SK-N-DZ (cell line): ENCODE results near the gene LTA.

ENCODE experiments used
- DNase-seq: peaks from one replicate; pipeline ENCODE4 v3.0.0-alpha.2; 2015; ENCODE audit warnings: low spot score

Gene LTA

DNA sequence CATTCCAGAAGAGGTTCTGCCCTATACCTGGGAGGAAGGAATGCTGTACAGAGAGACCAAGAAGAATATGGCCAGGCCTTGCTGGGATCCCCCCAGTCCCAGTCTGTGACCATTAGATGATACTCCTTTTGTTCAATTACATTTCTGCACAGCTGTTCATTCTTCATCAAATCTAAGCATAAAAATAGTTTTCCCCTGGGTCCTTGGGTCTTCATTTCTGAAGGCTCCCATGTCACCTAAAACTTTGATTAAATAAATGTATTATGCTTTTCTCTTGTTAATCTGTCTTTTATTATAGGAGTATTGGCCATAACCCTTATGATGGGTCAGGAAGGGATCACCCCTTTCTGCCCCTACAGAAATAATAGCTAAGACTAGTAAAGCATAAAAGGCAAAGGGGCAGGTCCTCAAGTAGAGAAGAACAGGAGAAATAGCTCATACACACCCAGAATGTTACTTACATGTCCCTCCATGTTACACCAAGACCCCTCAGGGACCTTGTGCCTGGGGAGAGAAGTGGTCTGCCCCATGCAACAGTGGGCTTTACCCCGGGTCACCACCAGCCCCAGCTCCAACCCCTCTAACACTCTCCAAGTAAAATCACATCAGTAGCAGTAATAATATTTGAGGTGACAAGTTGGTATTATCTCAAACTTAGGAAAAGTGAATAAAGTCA is 2.1 kb upstream of the LTA start:
- DNase-seq, result no peak

DNA sequence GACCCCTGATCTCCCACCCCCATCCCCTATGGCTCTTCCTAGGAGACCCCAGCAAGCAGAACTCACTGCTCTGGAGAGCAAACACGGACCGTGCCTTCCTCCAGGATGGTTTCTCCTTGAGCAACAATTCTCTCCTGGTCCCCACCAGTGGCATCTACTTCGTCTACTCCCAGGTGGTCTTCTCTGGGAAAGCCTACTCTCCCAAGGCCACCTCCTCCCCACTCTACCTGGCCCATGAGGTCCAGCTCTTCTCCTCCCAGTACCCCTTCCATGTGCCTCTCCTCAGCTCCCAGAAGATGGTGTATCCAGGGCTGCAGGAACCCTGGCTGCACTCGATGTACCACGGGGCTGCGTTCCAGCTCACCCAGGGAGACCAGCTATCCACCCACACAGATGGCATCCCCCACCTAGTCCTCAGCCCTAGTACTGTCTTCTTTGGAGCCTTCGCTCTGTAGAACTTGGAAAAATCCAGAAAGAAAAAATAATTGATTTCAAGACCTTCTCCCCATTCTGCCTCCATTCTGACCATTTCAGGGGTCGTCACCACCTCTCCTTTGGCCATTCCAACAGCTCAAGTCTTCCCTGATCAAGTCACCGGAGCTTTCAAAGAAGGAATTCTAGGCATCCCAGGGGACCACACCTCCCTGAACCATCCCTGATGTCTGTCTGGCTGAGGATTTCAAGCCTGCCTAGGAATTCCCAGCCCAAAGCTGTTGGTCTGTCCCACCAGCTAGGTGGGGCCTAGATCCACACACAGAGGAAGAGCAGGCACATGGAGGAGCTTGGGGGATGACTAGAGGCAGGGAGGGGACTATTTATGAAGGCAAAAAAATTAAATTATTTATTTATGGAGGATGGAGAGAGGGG is 1.4 kb downstream of the LTA start:
- no peak for DNase-seq

DNA sequence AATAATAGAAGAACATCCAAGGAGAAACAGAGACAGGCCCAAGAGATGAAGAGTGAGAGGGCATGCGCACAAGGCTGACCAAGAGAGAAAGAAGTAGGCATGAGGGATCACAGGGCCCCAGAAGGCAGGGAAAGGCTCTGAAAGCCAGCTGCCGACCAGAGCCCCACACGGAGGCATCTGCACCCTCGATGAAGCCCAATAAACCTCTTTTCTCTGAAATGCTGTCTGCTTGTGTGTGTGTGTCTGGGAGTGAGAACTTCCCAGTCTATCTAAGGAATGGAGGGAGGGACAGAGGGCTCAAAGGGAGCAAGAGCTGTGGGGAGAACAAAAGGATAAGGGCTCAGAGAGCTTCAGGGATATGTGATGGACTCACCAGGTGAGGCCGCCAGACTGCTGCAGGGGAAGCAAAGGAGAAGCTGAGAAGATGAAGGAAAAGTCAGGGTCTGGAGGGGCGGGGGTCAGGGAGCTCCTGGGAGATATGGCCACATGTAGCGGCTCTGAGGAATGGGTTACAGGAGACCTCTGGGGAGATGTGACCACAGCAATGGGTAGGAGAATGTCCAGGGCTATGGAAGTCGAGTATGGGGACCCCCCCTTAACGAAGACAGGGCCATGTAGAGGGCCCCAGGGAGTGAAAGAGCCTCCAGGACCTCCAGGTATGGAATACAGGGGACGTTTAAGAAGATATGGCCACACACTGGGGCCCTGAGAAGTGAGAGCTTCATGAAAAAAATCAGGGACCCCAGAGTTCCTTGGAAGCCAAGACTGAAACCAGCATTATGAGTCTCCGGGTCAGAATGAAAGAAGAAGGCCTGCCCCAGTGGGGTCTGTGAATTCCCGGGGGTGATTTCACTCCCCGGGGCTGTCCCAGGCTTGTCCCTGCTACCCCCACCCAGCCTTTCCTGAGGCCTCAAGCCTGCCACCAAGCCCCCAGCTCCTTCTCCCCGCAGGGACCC is 2.3 kb downstream of the LTA start:
- DNase-seq, result no peak

DNA sequence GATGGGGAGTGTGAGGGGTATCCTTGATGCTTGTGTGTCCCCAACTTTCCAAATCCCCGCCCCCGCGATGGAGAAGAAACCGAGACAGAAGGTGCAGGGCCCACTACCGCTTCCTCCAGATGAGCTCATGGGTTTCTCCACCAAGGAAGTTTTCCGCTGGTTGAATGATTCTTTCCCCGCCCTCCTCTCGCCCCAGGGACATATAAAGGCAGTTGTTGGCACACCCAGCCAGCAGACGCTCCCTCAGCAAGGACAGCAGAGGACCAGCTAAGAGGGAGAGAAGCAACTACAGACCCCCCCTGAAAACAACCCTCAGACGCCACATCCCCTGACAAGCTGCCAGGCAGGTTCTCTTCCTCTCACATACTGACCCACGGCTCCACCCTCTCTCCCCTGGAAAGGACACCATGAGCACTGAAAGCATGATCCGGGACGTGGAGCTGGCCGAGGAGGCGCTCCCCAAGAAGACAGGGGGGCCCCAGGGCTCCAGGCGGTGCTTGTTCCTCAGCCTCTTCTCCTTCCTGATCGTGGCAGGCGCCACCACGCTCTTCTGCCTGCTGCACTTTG is 3.3 kb downstream of the LTA start, which contains the start of gene TNF:
Gene TNF (plus strand): TSS at position 231 of the 567 bp plus-strand sequence. CDS start 177 bp downstream, at position 408.
- DNase-seq, result peak; percentile 42

- DNase-seq, result peak; percentile 85
These were observed 4.0 kb downstream of the LTA start for GRCh38 chr6:31575952-31576685.

- no peak for DNase-seq
These were observed 4.9 kb downstream of the LTA start for GRCh38 chr6:31576897-31577578.

DNA sequence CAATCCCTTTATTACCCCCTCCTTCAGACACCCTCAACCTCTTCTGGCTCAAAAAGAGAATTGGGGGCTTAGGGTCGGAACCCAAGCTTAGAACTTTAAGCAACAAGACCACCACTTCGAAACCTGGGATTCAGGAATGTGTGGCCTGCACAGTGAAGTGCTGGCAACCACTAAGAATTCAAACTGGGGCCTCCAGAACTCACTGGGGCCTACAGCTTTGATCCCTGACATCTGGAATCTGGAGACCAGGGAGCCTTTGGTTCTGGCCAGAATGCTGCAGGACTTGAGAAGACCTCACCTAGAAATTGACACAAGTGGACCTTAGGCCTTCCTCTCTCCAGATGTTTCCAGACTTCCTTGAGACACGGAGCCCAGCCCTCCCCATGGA is 5.5 kb downstream of the LTA start:
- DNase-seq, result no peak

DNA sequence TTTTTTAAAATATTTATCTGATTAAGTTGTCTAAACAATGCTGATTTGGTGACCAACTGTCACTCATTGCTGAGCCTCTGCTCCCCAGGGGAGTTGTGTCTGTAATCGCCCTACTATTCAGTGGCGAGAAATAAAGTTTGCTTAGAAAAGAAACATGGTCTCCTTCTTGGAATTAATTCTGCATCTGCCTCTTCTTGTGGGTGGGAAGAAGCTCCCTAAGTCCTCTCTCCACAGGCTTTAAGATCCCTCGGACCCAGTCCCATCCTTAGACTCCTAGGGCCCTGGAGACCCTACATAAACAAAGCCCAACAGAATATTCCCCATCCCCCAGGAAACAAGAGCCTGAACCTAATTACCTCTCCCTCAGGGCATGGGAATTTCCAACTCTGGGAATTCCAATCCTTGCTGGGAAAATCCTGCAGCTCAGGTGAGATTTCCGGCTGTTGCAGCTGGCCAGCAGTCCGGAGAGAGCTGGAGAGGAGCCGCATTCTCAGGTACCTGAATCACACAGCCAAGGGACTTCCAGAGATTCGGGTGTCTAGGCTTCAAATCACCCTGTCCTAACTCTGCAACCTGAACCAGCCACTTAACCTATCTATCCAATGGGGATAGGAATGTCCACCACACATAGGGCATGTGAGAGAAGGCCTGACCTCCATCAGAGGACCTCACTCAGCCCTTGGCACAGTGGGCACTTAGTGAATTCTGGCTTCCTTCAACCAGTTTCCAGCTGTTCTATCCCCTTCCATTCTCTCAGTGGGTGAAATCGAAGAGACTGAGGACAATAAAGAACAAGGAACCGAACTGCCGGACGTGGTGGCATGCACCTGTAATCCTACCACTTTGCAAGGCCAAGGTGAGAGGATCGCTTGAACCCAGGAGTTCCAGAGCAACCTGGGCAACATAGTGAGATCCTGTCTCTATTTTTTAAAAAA is 6.4 kb downstream of the LTA start:
- DNase-seq, result no peak

- DNase-seq, result no peak
These were observed 7.0 kb downstream of the LTA start for GRCh38 chr6:31579119-31579505.

GRCh38 chr6:31579546-31580437 is 7.7 kb downstream of the LTA start:
- no peak for DNase-seq

DNA sequence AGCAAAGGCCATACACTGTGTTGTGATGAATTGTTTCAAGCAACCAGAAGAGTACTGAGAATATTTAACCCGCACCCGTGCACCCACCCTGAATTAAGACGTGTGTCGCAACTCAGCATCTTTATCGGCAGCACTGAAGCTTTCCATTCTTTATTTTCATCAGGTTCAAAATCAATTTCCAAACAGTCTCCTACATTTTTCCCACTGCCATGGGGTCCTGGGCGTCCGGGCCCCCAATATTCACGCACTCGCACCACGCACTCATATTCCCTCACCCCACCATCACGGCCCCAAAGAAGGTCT is 8.3 kb downstream of the LTA start:
- no peak for DNase-seq

GRCh38 chr6:31580807-31581433 is 8.8 kb downstream of the LTA start:
- peak; percentile 83 for DNase-seq

- no peak for DNase-seq
These were observed 9.5 kb downstream of the LTA start for GRCh38 chr6:31581434-31582229.

GRCh38 chr6:31582230-31582643 is 10.1 kb downstream of the LTA start, which contains the start of gene LTB:
Gene LTB (minus strand): TSS chr6:31582424. CDS start chr6:31582417, 7 bp downstream.
- no peak for DNase-seq

- no peak for DNase-seq
These were observed 13.4 kb downstream of the LTA start for GRCh38 chr6:31585491-31585890.

DNA sequence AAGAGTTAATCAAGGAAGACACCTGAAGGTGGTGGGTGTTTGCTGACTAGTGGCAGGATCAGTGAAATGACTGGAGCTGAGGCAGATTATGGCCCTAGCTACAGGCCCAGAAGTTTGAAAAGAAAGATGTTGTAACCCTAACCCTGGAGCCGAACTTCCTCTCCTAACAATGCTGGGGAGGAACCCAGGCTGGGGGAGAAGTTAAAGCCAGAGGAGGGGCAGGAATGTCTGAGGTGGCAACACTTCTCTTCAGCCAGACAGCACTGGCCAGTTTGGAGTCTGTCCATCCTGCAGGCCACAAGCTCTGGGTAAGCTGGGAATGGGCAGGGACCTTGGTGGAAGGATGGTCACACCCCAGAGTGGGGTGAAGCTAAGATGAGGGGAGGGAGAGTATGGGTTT is 13.9 kb downstream of the LTA start, which contains the start of gene LST1:
Gene LST1 (plus strand): TSS at position 270 of the 400 bp plus-strand sequence. CDS start 1,023 bp downstream, outside the sequence.
- no peak for DNase-seq
